Measurements from ENCODE around the gene PLXNA2. TPM values are rescaled to one million over a fixed set of nuclear protein-coding genes. Genes with fewer than 3 reads are reported as not detected.
A peak's percentile ranks its signal among the peaks of the same experiment; 100 is the strongest.

PLXNA2 gene
- total RNA-seq, 1 donor from 2014 or later = 1.7 TPM

DNA sequence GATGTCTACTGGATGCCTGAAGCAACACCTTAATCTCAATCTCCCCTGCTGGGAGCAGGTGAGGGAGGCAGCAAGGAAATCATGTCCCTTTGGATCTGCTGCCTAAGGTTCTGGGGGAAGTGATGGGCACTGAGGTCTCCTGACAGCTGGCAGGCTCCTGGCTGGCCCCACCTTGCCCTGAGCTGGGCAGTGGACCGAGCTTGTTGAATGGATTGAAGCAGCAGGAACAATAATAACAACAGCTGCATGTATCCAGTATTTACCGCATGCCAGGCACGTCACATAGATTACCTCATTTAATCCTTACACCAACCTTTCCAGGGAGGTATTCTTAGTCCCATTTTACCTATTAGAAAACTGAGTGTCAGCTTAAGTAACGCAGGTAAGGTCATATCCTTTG is 133.9 kb downstream of the PLXNA2 start:
- no peaks in the 10 kb centered on the region for H3K27me3 Mint-ChIP-seq (ENCODE audit: insufficient read depth, low read depth)
- Histone ChIP-seq H3K9me3 (ENCODE audit: low read depth) (no peaks in the 10 kb centered on the region), H3F3A (ENCODE audit: low read depth) (no peaks in the 10 kb centered on the region), H2AFZ (replicated peaks) (no peak overlapping the region), H3K4me2 (no peak overlapping the region), H3K27ac (no peak overlapping the region), H3K4me1 (peaks cover 23% of the 10 kb centered on the region), H4K20me1 (ENCODE audit: low read depth) (no peaks in the 10 kb centered on the region), H3K4me3 (no peak overlapping the region), H3K9ac (no peak overlapping the region), H3K36me3 (no peaks in the 10 kb centered on the region), H3K27me3 (no peaks in the 10 kb centered on the region), H3K79me2 (ENCODE audit: low read depth) (no peaks in the 10 kb centered on the region)
- H3K4me3 Mint-ChIP-seq = no peak overlapping the region
- TF ChIP-seq, protein P1, sequence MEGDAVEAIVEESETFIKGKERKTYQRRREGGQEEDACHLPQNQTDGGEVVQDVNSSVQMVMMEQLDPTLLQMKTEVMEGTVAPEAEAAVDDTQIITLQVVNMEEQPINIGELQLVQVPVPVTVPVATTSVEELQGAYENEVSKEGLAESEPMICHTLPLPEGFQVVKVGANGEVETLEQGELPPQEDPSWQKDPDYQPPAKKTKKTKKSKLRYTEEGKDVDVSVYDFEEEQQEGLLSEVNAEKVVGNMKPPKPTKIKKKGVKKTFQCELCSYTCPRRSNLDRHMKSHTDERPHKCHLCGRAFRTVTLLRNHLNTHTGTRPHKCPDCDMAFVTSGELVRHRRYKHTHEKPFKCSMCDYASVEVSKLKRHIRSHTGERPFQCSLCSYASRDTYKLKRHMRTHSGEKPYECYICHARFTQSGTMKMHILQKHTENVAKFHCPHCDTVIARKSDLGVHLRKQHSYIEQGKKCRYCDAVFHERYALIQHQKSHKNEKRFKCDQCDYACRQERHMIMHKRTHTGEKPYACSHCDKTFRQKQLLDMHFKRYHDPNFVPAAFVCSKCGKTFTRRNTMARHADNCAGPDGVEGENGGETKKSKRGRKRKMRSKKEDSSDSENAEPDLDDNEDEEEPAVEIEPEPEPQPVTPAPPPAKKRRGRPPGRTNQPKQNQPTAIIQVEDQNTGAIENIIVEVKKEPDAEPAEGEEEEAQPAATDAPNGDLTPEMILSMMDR (IDR thresholded peaks at IDR 0.05) = no peak
- TF ChIP-seq EZH2 (IDR thresholded peaks at IDR 0.05) (no peak), EZH2phosphoT487 (IDR thresholded peaks at IDR 0.05) (no peak)
- no peaks in the 10 kb centered on the region for H3K36me3 Mint-ChIP-seq
- peaks cover 72% of the 10 kb centered on the region for H3K4me1 Mint-ChIP-seq
- DNase-seq (ENCODE audit: low spot score) = no peak
- H3K9me3 Mint-ChIP-seq = no peaks in the 10 kb centered on the region
- no peak overlapping the region for H3K27ac Mint-ChIP-seq

DNA sequence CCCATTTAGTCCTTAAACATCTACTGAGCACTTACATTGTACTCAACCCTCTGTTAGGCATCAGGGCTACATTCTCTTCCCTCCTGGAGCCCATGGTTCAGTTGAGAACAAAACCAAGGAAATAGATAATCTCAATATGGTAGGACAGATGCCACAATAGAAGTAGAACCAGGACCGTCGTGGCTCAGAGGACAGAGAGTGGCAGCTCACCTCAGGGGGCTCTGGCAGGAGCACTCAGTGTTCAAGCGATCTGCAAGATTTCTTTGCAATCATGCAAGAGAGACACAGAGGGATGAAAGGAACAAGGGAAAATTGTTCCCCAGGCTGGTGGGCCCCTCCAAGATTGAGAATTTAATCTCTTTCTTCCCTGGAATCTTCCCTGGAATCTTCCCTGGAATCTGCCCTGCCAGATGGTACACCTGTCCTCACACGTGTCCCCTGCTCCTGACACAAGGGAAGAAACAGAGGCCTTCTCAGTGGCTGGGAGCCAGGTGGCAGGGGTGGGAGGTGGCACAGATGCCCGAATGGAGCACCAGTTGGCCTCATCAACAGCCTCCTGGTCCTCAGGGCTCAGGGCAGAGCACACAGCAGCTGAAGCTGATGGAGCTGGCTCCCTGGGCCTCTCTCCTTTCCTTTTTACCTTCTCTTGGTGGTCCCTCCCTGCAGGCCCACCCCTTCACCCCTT is 135.4 kb downstream of the PLXNA2 start:
- H3K9me3 Mint-ChIP-seq = no peaks in the 10 kb centered on the region
- no peak overlapping the region for H3K4me3 ChIP-seq
- H4K20me1 ChIP-seq (ENCODE audit: low read depth) = no peaks in the 10 kb centered on the region
- no peak overlapping the region for H3K9ac ChIP-seq
- H3K9me3 ChIP-seq (ENCODE audit: low read depth) = no peaks in the 10 kb centered on the region
- no peak overlapping the region for H2AFZ ChIP-seq (replicated peaks)
- H3K4me1 Mint-ChIP-seq = peaks cover 86% of the 10 kb centered on the region
- no peaks in the 10 kb centered on the region for H3K27me3 Mint-ChIP-seq (ENCODE audit: insufficient read depth, low read depth)
- no peaks in the 10 kb centered on the region for H3K27me3 ChIP-seq
- H3K27ac ChIP-seq = no peak overlapping the region
- peak overlapping the region; percentile 58 for H3K27ac Mint-ChIP-seq
- H3K36me3 Mint-ChIP-seq = peaks cover 2% of the 10 kb centered on the region
- TF ChIP-seq EZH2 (IDR thresholded peaks at IDR 0.05) (no peak), EZH2phosphoT487 (IDR thresholded peaks at IDR 0.05) (no peak)
- TF ChIP-seq, protein P1 (IDR thresholded peaks at IDR 0.05) = no peak
- H3K36me3 ChIP-seq = no peaks in the 10 kb centered on the region
- H3K4me2 ChIP-seq = no peak overlapping the region
- no peak overlapping the region for H3K4me3 Mint-ChIP-seq
- no peaks in the 10 kb centered on the region for H3K79me2 ChIP-seq (ENCODE audit: low read depth)
- no peaks in the 10 kb centered on the region for H3F3A ChIP-seq (ENCODE audit: low read depth)
- DNase-seq (ENCODE audit: low spot score) = no peak
- peaks cover 25% of the 10 kb centered on the region for H3K4me1 ChIP-seq

DNA sequence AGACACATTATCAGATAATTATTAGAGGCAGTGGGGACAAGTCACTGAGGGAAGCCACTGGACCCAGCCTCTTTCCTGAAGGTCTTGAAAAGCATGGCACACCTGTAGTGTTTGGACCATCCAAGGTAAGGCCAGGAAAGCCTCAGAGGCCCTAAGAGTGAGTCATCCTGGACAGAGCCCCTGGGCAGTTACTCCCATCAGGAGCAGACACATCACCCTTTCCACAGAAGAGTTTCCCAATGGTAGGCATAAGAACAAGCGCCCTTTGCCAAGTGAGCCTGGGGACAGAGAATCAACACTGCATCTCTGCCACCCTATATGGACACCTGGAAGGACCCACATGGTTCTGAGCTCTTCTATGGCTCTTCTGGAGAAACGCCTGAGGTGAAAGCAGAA is 136.0 kb downstream of the PLXNA2 start:
- no peak overlapping the region for H3K4me3 Mint-ChIP-seq
- Histone ChIP-seq H3F3A (ENCODE audit: low read depth) (no peaks in the 10 kb centered on the region), H3K27me3 (no peaks in the 10 kb centered on the region), H2AFZ (replicated peaks) (no peak overlapping the region), H3K9ac (no peak overlapping the region), H3K79me2 (ENCODE audit: low read depth) (no peaks in the 10 kb centered on the region), H4K20me1 (ENCODE audit: low read depth) (no peaks in the 10 kb centered on the region), H3K4me3 (no peak overlapping the region), H3K9me3 (ENCODE audit: low read depth) (no peaks in the 10 kb centered on the region), H3K36me3 (no peaks in the 10 kb centered on the region), H3K4me1 (peaks cover 26% of the 10 kb centered on the region), H3K27ac (no peak overlapping the region), H3K4me2 (no peak overlapping the region)
- DNase-seq (ENCODE audit: low spot score) = no peak
- H3K27me3 Mint-ChIP-seq (ENCODE audit: insufficient read depth, low read depth) = peaks cover 1% of the 10 kb centered on the region
- TF ChIP-seq, protein P1 (IDR thresholded peaks at IDR 0.05) = no peak
- TF ChIP-seq EZH2 (IDR thresholded peaks at IDR 0.05) (no peak), EZH2phosphoT487 (IDR thresholded peaks at IDR 0.05) (no peak)
- peaks cover 87% of the 10 kb centered on the region for H3K4me1 Mint-ChIP-seq
- H3K27ac Mint-ChIP-seq = peak overlapping the region; percentile 59
- H3K36me3 Mint-ChIP-seq = peaks cover 2% of the 10 kb centered on the region
- H3K9me3 Mint-ChIP-seq = no peaks in the 10 kb centered on the region
